ENCODE measurements around the gene PDLIM4. TPM values are rescaled to one million over a fixed set of nuclear protein-coding genes. Genes with fewer than 3 reads are reported as not detected.

The PDLIM4 gene
- total RNA-seq, 2 experiments from 2014 or later: not detected

DNA sequence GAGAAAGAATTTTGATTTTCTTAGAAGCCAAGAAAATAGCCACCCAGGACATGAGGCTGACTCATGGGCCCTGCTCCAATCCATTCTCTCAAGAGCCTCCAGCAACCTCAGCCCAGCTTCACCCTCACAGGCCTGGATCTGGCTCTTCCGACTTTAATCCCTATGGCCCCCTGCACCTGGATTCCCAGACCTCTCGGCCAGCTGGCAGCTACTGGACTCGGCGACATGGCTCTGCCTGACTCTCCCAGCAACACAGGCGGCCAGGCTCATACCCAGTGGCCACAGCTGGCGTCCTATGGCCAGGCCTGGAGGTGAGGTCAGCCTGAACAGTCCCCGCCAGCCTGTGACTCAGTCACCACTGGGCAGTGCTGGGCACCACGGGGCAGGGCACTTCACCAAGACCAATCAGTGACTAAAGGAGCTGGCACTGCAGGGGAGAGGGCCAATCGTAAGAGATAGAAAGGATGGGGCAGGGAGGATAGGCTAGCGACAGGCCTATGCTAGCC lies 6.2 kb upstream of the PDLIM4 start:
- POLR2A ChIA-PET: no interaction called here
- CTCF ChIA-PET: interaction anchor here (0.7 to 2.1 kb wide), 5 partner anchors 13 to 42 kb away, joined by 3 to 20 read pairs (median 6); no protein-coding TSS in a partner anchor
- no peak for DNase-seq
- Mint-ChIP-seq H3K9me3 (peaks cover 8% of the 10 kb centered on the region), H3K27ac (no peak overlapping the region), H3K27me3 (peaks cover 5% of the 10 kb centered on the region), H3K4me3 (no peak overlapping the region), H3K36me3 (ENCODE audit: low read depth) (peaks cover 3% of the 10 kb centered on the region), H3K4me1 (ENCODE audit: low read depth) (no peaks in the 10 kb centered on the region)
- intact Hi-C loops (cut with micrococcal nuclease): no loop called here
- ATAC-seq: no peak
- TF ChIP-seq, protein P1, sequence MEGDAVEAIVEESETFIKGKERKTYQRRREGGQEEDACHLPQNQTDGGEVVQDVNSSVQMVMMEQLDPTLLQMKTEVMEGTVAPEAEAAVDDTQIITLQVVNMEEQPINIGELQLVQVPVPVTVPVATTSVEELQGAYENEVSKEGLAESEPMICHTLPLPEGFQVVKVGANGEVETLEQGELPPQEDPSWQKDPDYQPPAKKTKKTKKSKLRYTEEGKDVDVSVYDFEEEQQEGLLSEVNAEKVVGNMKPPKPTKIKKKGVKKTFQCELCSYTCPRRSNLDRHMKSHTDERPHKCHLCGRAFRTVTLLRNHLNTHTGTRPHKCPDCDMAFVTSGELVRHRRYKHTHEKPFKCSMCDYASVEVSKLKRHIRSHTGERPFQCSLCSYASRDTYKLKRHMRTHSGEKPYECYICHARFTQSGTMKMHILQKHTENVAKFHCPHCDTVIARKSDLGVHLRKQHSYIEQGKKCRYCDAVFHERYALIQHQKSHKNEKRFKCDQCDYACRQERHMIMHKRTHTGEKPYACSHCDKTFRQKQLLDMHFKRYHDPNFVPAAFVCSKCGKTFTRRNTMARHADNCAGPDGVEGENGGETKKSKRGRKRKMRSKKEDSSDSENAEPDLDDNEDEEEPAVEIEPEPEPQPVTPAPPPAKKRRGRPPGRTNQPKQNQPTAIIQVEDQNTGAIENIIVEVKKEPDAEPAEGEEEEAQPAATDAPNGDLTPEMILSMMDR (IDR thresholded peaks at IDR 0.05): no peak

DNA sequence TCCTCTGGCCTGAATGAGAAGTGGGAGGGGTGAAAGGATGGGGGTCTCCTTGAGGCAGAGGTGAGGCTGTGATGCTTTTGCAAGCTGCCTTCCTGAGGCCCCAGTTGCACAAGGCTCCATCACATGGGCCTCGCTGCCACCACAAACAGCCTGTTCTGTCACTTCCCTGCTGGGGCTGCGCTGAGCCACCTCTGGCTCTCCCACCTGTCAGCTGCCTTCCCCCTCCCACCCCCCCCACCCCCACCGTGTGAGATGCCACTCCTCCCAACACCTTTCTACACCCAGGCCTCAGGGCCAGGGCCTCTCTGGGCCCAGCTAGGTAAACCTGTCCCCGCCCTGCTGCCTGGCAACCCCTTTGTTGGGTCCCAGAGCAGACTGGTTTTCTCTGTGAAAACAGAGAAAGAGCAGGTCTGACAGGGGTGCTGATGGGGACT lies 4.5 kb upstream of the PDLIM4 start:
- ChIA-PET CTCF (interaction anchor here (1.0 to 2.0 kb wide), 2 partner anchors 15 to 20 kb away, joined by 4 to 5 read pairs; no protein-coding TSS in a partner anchor), POLR2A (no interaction called here)
- TF ChIP-seq, protein P1 (IDR thresholded peaks at IDR 0.05): no peak
- no peaks in the 10 kb centered on the region for H3K9me3 Mint-ChIP-seq
- no peaks in the 10 kb centered on the region for H3K4me1 Mint-ChIP-seq (ENCODE audit: low read depth)
- no peak for DNase-seq
- peaks cover 13% of the 10 kb centered on the region for H3K27me3 Mint-ChIP-seq
- H3K4me3 Mint-ChIP-seq: no peak overlapping the region
- no peak for ATAC-seq
- H3K36me3 Mint-ChIP-seq (ENCODE audit: low read depth): no peaks in the 10 kb centered on the region
- intact Hi-C loops (cut with micrococcal nuclease): no loop called here
- no peak overlapping the region for H3K27ac Mint-ChIP-seq

DNA sequence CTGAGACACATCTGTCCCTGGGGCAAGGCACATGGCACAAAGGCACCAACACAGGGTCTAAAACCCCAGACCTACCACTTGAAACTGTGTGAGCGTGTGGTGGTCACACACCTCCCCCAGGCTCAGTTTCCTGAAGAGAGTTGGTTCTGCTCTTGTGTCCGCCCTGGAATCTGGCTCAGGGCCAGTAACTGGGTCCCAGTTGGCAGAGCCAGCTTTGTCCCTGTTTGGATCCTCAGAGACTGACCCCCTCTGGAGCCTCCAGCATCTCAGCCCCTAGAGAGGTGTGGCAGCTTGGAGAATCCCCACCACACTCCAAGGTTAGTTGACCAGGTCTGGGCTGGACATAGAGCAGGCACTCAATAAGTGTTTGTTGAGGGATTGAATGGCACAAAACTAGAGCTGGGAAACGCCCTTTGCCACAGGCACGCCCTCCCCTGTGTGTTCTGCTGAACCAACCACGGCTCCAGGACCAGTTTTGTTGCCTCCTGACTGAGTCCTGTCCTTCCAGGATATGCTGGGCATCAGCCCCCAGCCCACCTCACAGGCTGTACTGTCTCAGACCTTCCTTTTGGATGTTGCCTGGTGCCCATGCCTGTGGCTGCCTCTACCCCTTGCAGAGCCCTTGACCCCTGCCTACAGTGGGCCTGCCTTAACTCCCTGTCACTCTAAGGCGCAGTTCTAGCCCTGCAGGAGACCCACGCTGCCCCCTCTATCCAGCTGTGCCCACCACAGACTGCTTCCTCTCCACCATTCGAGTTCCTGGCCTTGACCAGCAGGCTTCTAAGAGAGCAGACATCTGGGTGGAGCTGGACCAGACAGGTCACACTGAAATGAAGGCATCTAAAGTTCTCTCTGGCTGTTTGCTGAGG lies 3.8 kb upstream of the PDLIM4 start:
- POLR2A ChIA-PET: no interaction called here
- Mint-ChIP-seq H3K4me3 (no peak overlapping the region), H3K9me3 (no peaks in the 10 kb centered on the region), H3K27ac (no peak overlapping the region), H3K27me3 (peaks cover 13% of the 10 kb centered on the region), H3K4me1 (ENCODE audit: low read depth) (no peaks in the 10 kb centered on the region), H3K36me3 (ENCODE audit: low read depth) (no peaks in the 10 kb centered on the region)
- intact Hi-C loops (cut with micrococcal nuclease): no loop called here
- ATAC-seq (no peak), DNase-seq (no peak)
- TF ChIP-seq, protein P1 (IDR thresholded peaks at IDR 0.05): no peak
- CTCF ChIA-PET: interaction anchor here (2.0 to 2.6 kb wide), 2 partner anchors 15 to 19 kb away, joined by 5 to 11 read pairs; no protein-coding TSS in a partner anchor

DNA sequence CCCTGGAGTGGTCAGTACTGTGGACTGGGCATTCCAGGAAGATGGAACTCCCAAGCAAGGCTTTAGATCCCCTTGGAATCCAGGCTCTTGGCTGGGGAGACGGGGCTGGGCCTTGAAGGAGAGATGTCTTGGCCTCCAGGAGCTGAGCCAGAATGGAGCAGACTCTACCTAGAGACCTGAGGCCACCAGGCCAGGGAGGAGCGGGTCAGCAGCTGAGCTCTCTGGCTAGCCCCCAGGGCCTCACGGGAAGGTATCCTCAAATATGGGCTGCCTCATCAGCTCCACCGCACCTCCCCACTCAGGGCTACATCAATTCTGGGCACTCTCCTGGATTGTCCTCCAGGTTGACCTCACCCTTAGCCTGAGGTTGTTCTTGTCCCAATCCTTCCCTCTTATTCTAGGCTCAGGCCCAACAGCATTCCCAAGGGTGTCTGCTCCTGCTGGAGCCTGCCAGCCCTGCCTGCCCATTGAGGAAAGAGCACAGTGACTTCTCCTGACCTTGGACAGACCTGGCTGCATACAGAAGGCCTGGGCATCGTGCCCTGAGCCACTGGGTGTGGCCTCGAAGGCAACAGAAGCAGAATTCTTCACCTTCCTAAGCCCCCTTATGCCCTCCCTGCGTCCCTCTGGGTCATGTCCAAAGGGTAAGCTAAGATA lies 3.0 kb upstream of the PDLIM4 start:
- TF ChIP-seq, protein P1 (IDR thresholded peaks at IDR 0.05): no peak
- ChIA-PET POLR2A (interaction anchor here (0.6 to 0.8 kb wide), 2 partner anchors 39 to 115 kb away, joined by 3 read pairs; partner anchors contain the start of gene SLC22A5), CTCF (interaction anchor here (2.0 to 2.6 kb wide), 2 partner anchors 16 to 19 kb away, joined by 5 to 11 read pairs; no protein-coding TSS in a partner anchor)
- H3K4me3 Mint-ChIP-seq: no peak overlapping the region
- H3K27ac Mint-ChIP-seq: no peak overlapping the region
- no peaks in the 10 kb centered on the region for H3K9me3 Mint-ChIP-seq
- no peaks in the 10 kb centered on the region for H3K36me3 Mint-ChIP-seq (ENCODE audit: low read depth)
- DNase-seq: no peak
- no peak for ATAC-seq
- H3K27me3 Mint-ChIP-seq: peaks cover 13% of the 10 kb centered on the region
- intact Hi-C loops (cut with micrococcal nuclease): no loop called here
- peaks cover 2% of the 10 kb centered on the region for H3K4me1 Mint-ChIP-seq (ENCODE audit: low read depth)

Measured in activated CD8-positive, alpha-beta T cell treated with anti-CD3 and anti-CD28 coated beads for 36 hours (primary cell).